ENCODE measurements around the gene PLEKHG5.

The PLEKHG5 gene

DNA sequence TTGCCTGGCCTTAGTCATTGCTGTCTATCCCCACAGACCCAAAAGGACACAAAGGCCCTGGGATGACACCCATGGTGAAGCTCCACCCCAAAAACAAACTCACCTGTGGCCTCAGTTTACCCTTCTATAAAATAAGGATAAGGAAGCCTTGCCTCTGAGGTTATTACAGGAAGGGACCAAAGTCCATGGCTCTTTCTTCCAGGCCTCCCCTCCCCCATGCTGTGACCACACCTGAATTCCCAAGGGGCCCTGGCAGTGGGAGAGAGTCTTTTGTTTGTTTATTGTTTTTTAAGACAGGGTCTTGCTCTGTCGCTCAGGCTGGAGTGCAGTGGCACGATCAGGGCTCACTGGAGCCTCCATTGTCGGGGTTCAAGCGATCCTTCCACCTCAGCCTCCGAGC is 15.0 kb downstream of the PLEKHG5 start:
- TF ChIP-seq, protein P1, sequence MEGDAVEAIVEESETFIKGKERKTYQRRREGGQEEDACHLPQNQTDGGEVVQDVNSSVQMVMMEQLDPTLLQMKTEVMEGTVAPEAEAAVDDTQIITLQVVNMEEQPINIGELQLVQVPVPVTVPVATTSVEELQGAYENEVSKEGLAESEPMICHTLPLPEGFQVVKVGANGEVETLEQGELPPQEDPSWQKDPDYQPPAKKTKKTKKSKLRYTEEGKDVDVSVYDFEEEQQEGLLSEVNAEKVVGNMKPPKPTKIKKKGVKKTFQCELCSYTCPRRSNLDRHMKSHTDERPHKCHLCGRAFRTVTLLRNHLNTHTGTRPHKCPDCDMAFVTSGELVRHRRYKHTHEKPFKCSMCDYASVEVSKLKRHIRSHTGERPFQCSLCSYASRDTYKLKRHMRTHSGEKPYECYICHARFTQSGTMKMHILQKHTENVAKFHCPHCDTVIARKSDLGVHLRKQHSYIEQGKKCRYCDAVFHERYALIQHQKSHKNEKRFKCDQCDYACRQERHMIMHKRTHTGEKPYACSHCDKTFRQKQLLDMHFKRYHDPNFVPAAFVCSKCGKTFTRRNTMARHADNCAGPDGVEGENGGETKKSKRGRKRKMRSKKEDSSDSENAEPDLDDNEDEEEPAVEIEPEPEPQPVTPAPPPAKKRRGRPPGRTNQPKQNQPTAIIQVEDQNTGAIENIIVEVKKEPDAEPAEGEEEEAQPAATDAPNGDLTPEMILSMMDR (IDR thresholded peaks at IDR 0.05): no peak

DNA sequence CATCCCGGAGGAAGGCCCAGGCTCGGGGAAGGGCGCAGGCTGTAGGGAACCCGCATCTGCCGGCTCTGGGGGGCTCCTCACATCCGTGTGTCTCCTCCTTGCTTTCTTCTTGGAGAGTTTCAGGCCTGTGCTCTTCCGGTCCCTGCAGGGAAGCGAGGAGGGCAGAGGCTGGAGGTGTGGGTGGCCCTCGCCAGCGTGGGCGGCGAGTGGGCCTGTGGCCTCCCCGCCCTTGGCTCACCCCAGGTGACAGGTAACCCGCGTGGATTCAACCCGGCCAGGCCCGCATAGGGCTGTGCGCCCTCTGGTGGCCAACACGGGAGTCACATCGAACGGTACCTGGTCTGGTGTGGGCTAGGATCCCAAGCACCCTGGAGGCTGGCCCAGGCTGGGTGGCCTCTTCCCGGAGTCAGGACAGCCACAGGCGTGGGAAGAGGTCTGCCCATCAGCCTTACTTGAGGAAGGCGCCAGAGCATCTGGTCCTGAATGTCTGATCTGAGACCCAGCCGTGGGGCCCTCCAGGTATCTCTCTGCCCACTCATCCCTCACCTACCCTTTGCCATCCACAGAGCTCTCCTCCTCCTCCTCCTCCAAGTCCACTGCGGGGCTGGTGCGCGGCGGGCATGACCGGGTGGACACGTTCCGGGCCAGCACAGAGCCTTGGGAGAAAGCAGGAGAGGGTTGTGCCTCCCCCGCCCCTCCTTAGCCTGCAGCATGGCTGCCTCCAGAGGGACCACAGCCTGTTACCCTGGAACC is 15.9 kb downstream of the PLEKHG5 start:
- TF ChIP-seq, protein P1 (IDR thresholded peaks at IDR 0.05): peak; percentile 99

GRCh38 chr1:6474815-6475282 is 16.6 kb downstream of the PLEKHG5 start:
- TF ChIP-seq, protein P1 (IDR thresholded peaks at IDR 0.05): no peak

DNA sequence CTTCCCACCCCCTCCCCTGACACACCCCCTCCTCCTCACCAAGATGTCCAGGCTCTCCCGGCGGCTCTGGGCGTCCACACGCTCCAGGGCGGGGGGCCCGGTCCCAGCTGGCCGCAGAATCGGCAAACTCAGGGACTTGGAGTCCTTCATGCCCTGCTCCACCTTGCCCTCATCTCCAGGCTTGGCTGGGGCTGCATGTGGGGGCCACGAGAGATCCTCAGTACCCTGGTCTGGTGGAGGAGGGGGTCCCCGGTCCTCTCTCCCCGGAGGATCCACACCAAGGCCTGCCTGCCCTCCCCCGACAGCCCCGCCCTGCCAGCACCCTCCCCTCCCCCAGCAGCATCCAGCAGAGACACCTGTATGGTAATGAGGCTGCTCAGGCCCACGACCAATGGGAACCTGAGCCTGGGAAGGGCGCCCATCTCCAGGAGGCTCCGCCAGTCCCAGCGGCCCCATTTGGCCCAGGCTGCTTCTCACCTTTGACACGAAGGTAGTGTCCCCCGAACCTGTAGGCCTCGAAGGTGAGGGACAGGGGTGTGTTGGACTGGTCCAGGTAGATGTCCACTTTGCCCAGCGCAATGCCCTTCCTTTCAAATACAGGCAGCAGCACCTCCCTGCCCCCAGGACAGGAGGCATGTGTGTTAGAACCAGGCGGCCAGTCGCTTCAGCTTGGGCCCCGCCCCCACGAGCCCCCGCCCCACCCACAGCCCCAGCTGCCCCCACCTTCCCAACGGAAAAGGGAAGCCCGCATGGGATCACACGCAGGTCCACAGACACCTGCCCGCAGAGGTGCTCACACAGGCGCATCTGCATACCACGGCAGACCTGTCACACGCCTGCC is 17.3 kb downstream of the PLEKHG5 start:
- TF ChIP-seq, protein P1 (IDR thresholded peaks at IDR 0.05): no peak

- TF ChIP-seq, protein P1 (IDR thresholded peaks at IDR 0.05): no peak
Observed at GRCh38 chr1:6473156-6473555, 18.3 kb downstream of the PLEKHG5 start.

- TF ChIP-seq, protein P1 (IDR thresholded peaks at IDR 0.05): peak; percentile 47
Observed at GRCh38 chr1:6472391-6472790, 19.1 kb downstream of the PLEKHG5 start.

DNA sequence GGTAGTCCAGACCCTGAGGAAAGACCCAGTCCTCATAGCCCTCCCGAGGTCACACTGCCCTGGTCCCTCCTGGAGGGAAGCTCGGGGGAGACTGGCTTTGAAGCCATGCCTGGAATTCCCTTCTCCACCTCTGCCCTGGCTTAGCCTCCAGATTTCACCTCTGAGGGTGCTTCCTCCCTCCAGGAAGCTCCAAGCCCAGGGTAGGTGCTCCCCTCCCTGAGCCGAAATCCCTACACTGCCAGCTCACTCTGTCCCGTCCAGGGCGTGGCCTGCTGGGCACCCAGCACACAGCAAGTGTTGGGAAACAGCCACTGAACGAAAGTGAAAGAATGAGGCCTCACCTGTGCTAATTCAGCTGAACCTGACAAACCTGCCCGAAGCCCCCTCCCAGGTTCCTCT is 19.5 kb downstream of the PLEKHG5 start:
- TF ChIP-seq, protein P1 (IDR thresholded peaks at IDR 0.05): no peak

Measured in LNCAP (cell line).